ENCODE results near the gene HECW1. TPM values are rescaled to one million over a fixed set of nuclear protein-coding genes. Genes with fewer than 3 reads are reported as not detected.

HECW1 gene
- total RNA-seq, 1 donor from 2014 or later = 0.11 TPM

- H3K4me3 Mint-ChIP-seq = no peak overlapping the region
- no peak overlapping the region for H3K4me3 ChIP-seq
- no peaks in the 10 kb centered on the region for H3K79me2 ChIP-seq (ENCODE audit: low read depth)
- H3K27ac Mint-ChIP-seq = peak overlapping the region; percentile 74
- no peak overlapping the region for H3K4me2 ChIP-seq
- no peaks in the 10 kb centered on the region for H3K36me3 ChIP-seq
- H3K27ac ChIP-seq = no peak overlapping the region
- H3K27me3 Mint-ChIP-seq (ENCODE audit: insufficient read depth, low read depth) = peaks cover under 1% of the 10 kb centered on the region
- no peak overlapping the region for H3K9ac ChIP-seq
- H2AFZ ChIP-seq (replicated peaks) = no peak overlapping the region
- H4K20me1 ChIP-seq (ENCODE audit: low read depth) = no peaks in the 10 kb centered on the region
- H3K9me3 Mint-ChIP-seq = no peaks in the 10 kb centered on the region
- no peaks in the 10 kb centered on the region for H3K4me1 ChIP-seq
- no peaks in the 10 kb centered on the region for H3K9me3 ChIP-seq (ENCODE audit: low read depth)
- TF ChIP-seq EZH2phosphoT487 (IDR thresholded peaks at IDR 0.05) (no peak), CTCF (IDR thresholded peaks at IDR 0.05) (no peak), EZH2 (IDR thresholded peaks at IDR 0.05) (no peak)
- no peaks in the 10 kb centered on the region for H3K36me3 Mint-ChIP-seq
- H3K4me1 Mint-ChIP-seq = peaks cover 3% of the 10 kb centered on the region
- no peaks in the 10 kb centered on the region for H3F3A ChIP-seq (ENCODE audit: low read depth)
- no peaks in the 10 kb centered on the region for H3K27me3 ChIP-seq
- DNase-seq (ENCODE audit: low spot score) = no peak
Measured at GRCh38 chr7:43535031-43535451, 422.6 kb downstream of the HECW1 start.

- no peaks in the 10 kb centered on the region for H3K79me2 ChIP-seq (ENCODE audit: low read depth)
- no peak overlapping the region for H3K4me3 ChIP-seq
- no peaks in the 10 kb centered on the region for H3K9me3 ChIP-seq (ENCODE audit: low read depth)
- no peaks in the 10 kb centered on the region for H3K27me3 ChIP-seq
- no peak overlapping the region for H3K27ac ChIP-seq
- Mint-ChIP-seq H3K36me3 (no peaks in the 10 kb centered on the region), H3K27ac (no peak overlapping the region), H3K4me1 (peaks cover 3% of the 10 kb centered on the region), H3K9me3 (no peaks in the 10 kb centered on the region), H3K4me3 (no peak overlapping the region), H3K27me3 (ENCODE audit: insufficient read depth, low read depth) (peaks cover 2% of the 10 kb centered on the region)
- H3K36me3 ChIP-seq = no peaks in the 10 kb centered on the region
- no peak overlapping the region for H3K9ac ChIP-seq
- no peak for DNase-seq (ENCODE audit: low spot score)
- H3F3A ChIP-seq (ENCODE audit: low read depth) = no peaks in the 10 kb centered on the region
- no peaks in the 10 kb centered on the region for H3K4me1 ChIP-seq
- H4K20me1 ChIP-seq (ENCODE audit: low read depth) = no peaks in the 10 kb centered on the region
- no peak for TF ChIP-seq EZH2 (IDR thresholded peaks at IDR 0.05)
- TF ChIP-seq EZH2phosphoT487 (IDR thresholded peaks at IDR 0.05) = no peak
- no peak for TF ChIP-seq CTCF (IDR thresholded peaks at IDR 0.05)
- H2AFZ ChIP-seq (replicated peaks) = peak overlapping the region; percentile 78
- H3K4me2 ChIP-seq = no peak overlapping the region
Measured at GRCh38 chr7:43535810-43536585, 423.6 kb downstream of the HECW1 start.

- Mint-ChIP-seq H3K27me3 (ENCODE audit: insufficient read depth, low read depth) (peaks cover 2% of the 10 kb centered on the region), H3K4me3 (no peak overlapping the region), H3K4me1 (peaks cover 3% of the 10 kb centered on the region), H3K27ac (peak overlapping the region; percentile 83), H3K9me3 (no peaks in the 10 kb centered on the region), H3K36me3 (no peaks in the 10 kb centered on the region)
- no peaks in the 10 kb centered on the region for H3K79me2 ChIP-seq (ENCODE audit: low read depth)
- no peaks in the 10 kb centered on the region for H3K9me3 ChIP-seq (ENCODE audit: low read depth)
- no peak overlapping the region for H3K4me2 ChIP-seq
- no peak overlapping the region for H3K9ac ChIP-seq
- TF ChIP-seq EZH2phosphoT487 (IDR thresholded peaks at IDR 0.05) (no peak), CTCF (IDR thresholded peaks at IDR 0.05) (no peak), EZH2 (IDR thresholded peaks at IDR 0.05) (no peak)
- no peaks in the 10 kb centered on the region for H3K4me1 ChIP-seq
- no peaks in the 10 kb centered on the region for H3F3A ChIP-seq (ENCODE audit: low read depth)
- H4K20me1 ChIP-seq (ENCODE audit: low read depth) = no peaks in the 10 kb centered on the region
- H3K27ac ChIP-seq = no peak overlapping the region
- peak overlapping the region; percentile 78 for H2AFZ ChIP-seq (replicated peaks)
- no peaks in the 10 kb centered on the region for H3K36me3 ChIP-seq
- no peaks in the 10 kb centered on the region for H3K27me3 ChIP-seq
- DNase-seq (ENCODE audit: low spot score) = no peak
- H3K4me3 ChIP-seq = no peak overlapping the region
Measured at GRCh38 chr7:43536773-43537172, 424.3 kb downstream of the HECW1 start.

Measured in neural progenitor cell (in vitro differentiated cells).